Measurements from ENCODE around the gene EYA3.

The EYA3 gene

GRCh38 chr1:28064064-28064463 lies 24.3 kb downstream of the EYA3 start:
- H3K9ac ChIP-seq (ENCODE audit: low read length): no peak overlapping the region
- no peaks in the 10 kb centered on the region for H3K27me3 ChIP-seq (ENCODE audit: control insufficient read depth, insufficient read depth, low read length)
- no peak overlapping the region for H3K4me3 ChIP-seq (ENCODE audit: low read length)
- no peaks in the 10 kb centered on the region for H3K36me3 ChIP-seq (ENCODE audit: control insufficient read depth, low read depth, low read length)
- no peaks in the 10 kb centered on the region for H3K4me1 ChIP-seq (ENCODE audit: control insufficient read depth, low read depth, low read length)
- H3K9me3 ChIP-seq (ENCODE audit: control insufficient read depth, low read depth, low read length): no peaks in the 10 kb centered on the region
- no peak overlapping the region for H3K27ac ChIP-seq (ENCODE audit: low read length)

DNA sequence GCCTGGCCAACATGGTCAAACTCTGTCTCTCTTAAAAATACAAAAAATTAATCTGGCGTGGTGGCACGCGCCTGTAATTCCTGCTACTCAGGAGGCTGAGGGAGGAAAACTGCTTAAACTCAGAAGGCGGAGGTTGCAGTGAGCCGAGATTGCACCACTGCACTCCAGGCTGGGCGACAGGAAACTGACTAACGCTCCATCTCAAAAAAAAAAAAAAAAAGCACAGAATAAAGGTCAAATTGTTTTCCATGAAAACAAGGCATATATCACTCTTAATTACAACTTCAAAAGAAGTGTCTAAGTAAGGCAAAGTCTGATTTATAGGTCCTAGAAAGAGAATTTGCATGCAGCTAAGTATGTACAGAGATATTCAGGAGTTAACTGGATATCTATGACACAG lies 25.6 kb downstream of the EYA3 start:
- H3K36me3 ChIP-seq (ENCODE audit: control insufficient read depth, low read depth, low read length): no peaks in the 10 kb centered on the region
- no peaks in the 10 kb centered on the region for H3K4me1 ChIP-seq (ENCODE audit: control insufficient read depth, low read depth, low read length)
- no peak overlapping the region for H3K9ac ChIP-seq (ENCODE audit: low read length)
- no peak overlapping the region for H3K27ac ChIP-seq (ENCODE audit: low read length)
- H3K27me3 ChIP-seq (ENCODE audit: control insufficient read depth, insufficient read depth, low read length): no peaks in the 10 kb centered on the region
- no peaks in the 10 kb centered on the region for H3K9me3 ChIP-seq (ENCODE audit: control insufficient read depth, low read depth, low read length)
- no peak overlapping the region for H3K4me3 ChIP-seq (ENCODE audit: low read length)

GRCh38 chr1:28058971-28059878 lies 29.2 kb downstream of the EYA3 start:
- Histone ChIP-seq H3K36me3 (ENCODE audit: control insufficient read depth, low read depth, low read length) (peaks cover 6% of the 10 kb centered on the region), H3K4me1 (ENCODE audit: control insufficient read depth, low read depth, low read length) (no peaks in the 10 kb centered on the region), H3K4me3 (ENCODE audit: low read length) (no peak overlapping the region), H3K9ac (ENCODE audit: low read length) (no peak overlapping the region), H3K27me3 (ENCODE audit: control insufficient read depth, insufficient read depth, low read length) (no peaks in the 10 kb centered on the region), H3K27ac (ENCODE audit: low read length) (no peak overlapping the region), H3K9me3 (ENCODE audit: control insufficient read depth, low read depth, low read length) (no peaks in the 10 kb centered on the region)

- no peaks in the 10 kb centered on the region for H3K27me3 ChIP-seq (ENCODE audit: control insufficient read depth, insufficient read depth, low read length)
- no peak overlapping the region for H3K4me3 ChIP-seq (ENCODE audit: low read length)
- no peaks in the 10 kb centered on the region for H3K4me1 ChIP-seq (ENCODE audit: control insufficient read depth, low read depth, low read length)
- H3K9ac ChIP-seq (ENCODE audit: low read length): no peak overlapping the region
- no peaks in the 10 kb centered on the region for H3K9me3 ChIP-seq (ENCODE audit: control insufficient read depth, low read depth, low read length)
- peaks cover 6% of the 10 kb centered on the region for H3K36me3 ChIP-seq (ENCODE audit: control insufficient read depth, low read depth, low read length)
- no peak overlapping the region for H3K27ac ChIP-seq (ENCODE audit: low read length)
These were observed 30.2 kb downstream of the EYA3 start for GRCh38 chr1:28058168-28058567.

DNA sequence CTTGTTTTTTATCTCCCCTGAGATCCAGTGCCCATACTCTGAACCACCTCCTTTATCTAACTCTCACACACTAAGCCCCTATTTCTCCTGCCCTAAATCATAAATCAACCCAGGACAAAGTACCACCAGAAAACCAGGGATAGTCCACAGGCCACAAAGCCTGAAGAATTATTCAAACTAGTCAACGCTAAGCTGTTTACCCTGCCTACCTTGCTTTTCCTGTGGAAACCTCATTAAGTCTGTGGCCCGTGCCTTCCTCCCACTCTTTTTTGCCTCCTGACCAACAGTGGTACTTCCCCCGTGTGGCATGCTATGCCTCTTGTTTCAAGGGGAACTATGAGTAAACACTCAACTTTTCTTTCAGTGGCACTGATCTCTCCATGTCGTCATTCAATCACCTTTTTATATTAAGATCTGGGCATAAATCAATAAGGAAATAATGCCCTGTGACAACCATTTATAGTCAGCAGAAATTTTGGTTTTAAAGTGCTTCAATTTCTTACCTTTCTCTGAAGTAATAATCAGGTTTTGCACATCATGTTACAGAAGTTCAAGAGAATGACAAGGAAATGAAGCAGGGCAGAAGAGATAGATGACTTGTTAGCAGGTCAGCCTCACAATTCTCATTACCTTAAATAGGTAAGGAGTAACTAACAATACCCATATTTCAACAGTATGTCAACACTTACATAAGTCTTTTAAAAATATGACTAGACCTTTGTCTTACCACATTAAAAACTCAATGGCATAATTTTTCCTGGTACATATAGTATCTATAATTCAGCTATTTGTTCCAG lies 32.1 kb downstream of the EYA3 start:
- Histone ChIP-seq H3K9ac (ENCODE audit: low read length) (no peak overlapping the region), H3K4me3 (ENCODE audit: low read length) (no peak overlapping the region), H3K4me1 (ENCODE audit: control insufficient read depth, low read depth, low read length) (no peaks in the 10 kb centered on the region), H3K27ac (ENCODE audit: low read length) (no peak overlapping the region), H3K27me3 (ENCODE audit: control insufficient read depth, insufficient read depth, low read length) (no peaks in the 10 kb centered on the region), H3K9me3 (ENCODE audit: control insufficient read depth, low read depth, low read length) (no peaks in the 10 kb centered on the region), H3K36me3 (ENCODE audit: control insufficient read depth, low read depth, low read length) (peaks cover 6% of the 10 kb centered on the region)

DNA sequence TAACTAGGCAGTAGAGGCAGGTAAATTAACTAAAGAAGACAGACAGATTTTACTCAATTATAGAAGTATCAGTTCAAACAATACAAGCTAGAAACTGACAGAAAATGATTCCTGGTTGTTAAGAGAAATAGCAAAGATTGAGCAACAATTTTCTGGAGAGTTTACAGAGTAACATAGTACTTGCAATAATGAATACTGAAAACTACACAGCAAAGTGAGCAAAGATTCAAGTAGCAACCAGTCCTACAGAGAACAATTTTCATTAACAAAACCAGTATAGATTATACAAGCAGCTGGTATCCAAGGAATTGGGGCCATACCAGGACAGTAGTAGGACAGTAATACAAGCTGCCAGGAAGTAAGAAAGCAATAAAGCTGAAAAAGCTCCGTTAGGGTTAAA lies 37.6 kb downstream of the EYA3 start:
- Histone ChIP-seq H3K27me3 (ENCODE audit: control insufficient read depth, insufficient read depth, low read length) (no peaks in the 10 kb centered on the region), H3K27ac (ENCODE audit: low read length) (no peak overlapping the region), H3K4me3 (ENCODE audit: low read length) (no peak overlapping the region), H3K9me3 (ENCODE audit: control insufficient read depth, low read depth, low read length) (no peaks in the 10 kb centered on the region), H3K9ac (ENCODE audit: low read length) (no peak overlapping the region), H3K4me1 (ENCODE audit: control insufficient read depth, low read depth, low read length) (no peaks in the 10 kb centered on the region), H3K36me3 (ENCODE audit: control insufficient read depth, low read depth, low read length) (no peaks in the 10 kb centered on the region)

DNA sequence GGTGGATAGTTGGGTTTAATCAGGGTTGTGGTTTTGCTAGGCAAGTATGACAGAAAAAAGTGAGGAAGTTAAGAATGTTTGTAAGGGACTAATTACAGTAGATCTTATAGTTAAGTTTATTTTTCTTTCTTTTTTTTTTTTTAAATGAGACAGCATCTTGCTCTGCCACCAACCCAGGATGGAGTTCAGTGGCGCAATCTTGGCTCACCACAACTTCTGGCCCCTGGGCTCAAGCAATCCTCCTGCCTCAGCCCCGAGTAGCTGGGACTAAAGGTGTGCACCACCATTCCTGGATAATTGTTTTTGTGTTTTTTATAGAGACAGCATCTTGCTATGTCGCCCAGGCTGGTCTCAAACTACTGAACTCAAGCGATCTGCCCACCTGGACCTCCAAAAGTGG lies 41.7 kb downstream of the EYA3 start:
- no peaks in the 10 kb centered on the region for H3K27me3 ChIP-seq (ENCODE audit: control insufficient read depth, insufficient read depth, low read length)

DNA sequence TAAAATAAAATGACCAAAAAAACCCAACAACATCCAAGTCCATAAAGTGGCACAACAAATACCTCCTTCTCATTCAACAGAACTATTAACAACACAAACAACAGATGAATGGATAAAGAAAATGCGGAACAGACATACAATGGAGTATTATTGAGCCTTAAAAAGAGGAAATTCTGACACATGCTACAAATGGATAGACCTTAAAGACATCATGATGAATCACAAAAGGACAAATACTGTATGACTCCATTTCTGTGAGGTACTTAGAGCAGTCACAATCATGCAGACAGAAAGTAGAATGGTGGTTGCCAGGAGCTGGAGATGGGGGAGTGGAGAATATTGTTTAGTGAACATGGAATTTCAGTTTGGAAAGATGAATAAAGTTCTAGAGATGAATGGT lies 42.6 kb downstream of the EYA3 start:
- no peaks in the 10 kb centered on the region for H3K9me3 ChIP-seq (ENCODE audit: control insufficient read depth, low read depth, low read length)
- H3K9ac ChIP-seq (ENCODE audit: low read length): no peak overlapping the region
- no peak overlapping the region for H3K27ac ChIP-seq (ENCODE audit: low read length)
- H3K36me3 ChIP-seq (ENCODE audit: control insufficient read depth, low read depth, low read length): peaks cover 10% of the 10 kb centered on the region
- H3K4me1 ChIP-seq (ENCODE audit: control insufficient read depth, low read depth, low read length): no peaks in the 10 kb centered on the region
- no peaks in the 10 kb centered on the region for H3K27me3 ChIP-seq (ENCODE audit: control insufficient read depth, insufficient read depth, low read length)
- H3K4me3 ChIP-seq (ENCODE audit: low read length): no peak overlapping the region

More for the DNA sequence above, 41.7 kb downstream of the EYA3 start:
- no peak overlapping the region for H3K4me3 ChIP-seq (ENCODE audit: low read length)
- no peak overlapping the region for H3K27ac ChIP-seq (ENCODE audit: low read length)
- H3K9me3 ChIP-seq (ENCODE audit: control insufficient read depth, low read depth, low read length): no peaks in the 10 kb centered on the region
- H3K9ac ChIP-seq (ENCODE audit: low read length): no peak overlapping the region
- peaks cover 8% of the 10 kb centered on the region for H3K36me3 ChIP-seq (ENCODE audit: control insufficient read depth, low read depth, low read length)
- H3K4me1 ChIP-seq (ENCODE audit: control insufficient read depth, low read depth, low read length): no peaks in the 10 kb centered on the region

DNA sequence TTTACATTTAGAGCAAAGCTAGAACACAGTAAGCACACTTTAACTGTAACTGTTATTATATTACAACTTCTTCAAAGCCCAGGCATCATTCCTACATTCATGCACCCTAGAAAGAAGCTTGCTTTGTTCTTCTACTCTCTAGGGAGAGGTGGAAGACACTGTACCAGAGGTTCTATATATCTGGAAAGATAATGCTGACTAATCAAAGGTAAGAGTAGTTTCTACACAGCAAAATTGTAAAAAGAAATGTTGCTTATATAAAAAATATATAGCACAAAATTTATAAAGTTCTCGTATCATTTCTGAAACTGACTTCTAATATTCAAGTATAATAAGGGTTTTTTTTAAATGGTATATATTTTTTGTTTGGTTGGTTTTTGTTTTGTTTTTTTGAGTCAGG lies 44.0 kb downstream of the EYA3 start:
- H3K9me3 ChIP-seq (ENCODE audit: control insufficient read depth, low read depth, low read length): no peaks in the 10 kb centered on the region
- no peak overlapping the region for H3K4me3 ChIP-seq (ENCODE audit: low read length)
- peaks cover 10% of the 10 kb centered on the region for H3K36me3 ChIP-seq (ENCODE audit: control insufficient read depth, low read depth, low read length)
- no peak overlapping the region for H3K9ac ChIP-seq (ENCODE audit: low read length)
- no peaks in the 10 kb centered on the region for H3K27me3 ChIP-seq (ENCODE audit: control insufficient read depth, insufficient read depth, low read length)
- H3K27ac ChIP-seq (ENCODE audit: low read length): no peak overlapping the region
- no peaks in the 10 kb centered on the region for H3K4me1 ChIP-seq (ENCODE audit: control insufficient read depth, low read depth, low read length)

DNA sequence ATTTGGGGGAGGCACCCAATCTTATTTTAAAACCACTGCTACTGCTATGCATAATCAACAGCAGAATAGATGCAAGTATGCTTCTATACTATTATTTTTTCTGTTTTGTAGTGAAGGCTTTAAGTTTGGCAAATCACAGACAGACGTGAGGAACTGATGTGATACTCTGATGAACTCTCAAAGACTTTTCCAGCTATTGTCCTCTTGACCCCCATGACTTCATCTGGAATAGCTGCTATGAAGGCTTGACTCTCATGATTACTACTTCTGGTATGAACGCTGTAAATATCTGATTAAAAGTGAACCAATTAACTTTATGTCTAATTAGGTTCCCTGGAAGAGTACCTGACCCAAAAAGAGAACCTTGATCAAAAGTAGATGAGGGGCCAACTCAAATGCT lies 49.1 kb downstream of the EYA3 start:
- no peaks in the 10 kb centered on the region for H3K27me3 ChIP-seq (ENCODE audit: control insufficient read depth, insufficient read depth, low read length)
- H3K36me3 ChIP-seq (ENCODE audit: control insufficient read depth, low read depth, low read length): peaks cover 28% of the 10 kb centered on the region
- no peak overlapping the region for H3K4me3 ChIP-seq (ENCODE audit: low read length)
- H3K9me3 ChIP-seq (ENCODE audit: control insufficient read depth, low read depth, low read length): no peaks in the 10 kb centered on the region
- H3K4me1 ChIP-seq (ENCODE audit: control insufficient read depth, low read depth, low read length): no peaks in the 10 kb centered on the region
- H3K9ac ChIP-seq (ENCODE audit: low read length): no peak overlapping the region
- no peak overlapping the region for H3K27ac ChIP-seq (ENCODE audit: low read length)

- H3K4me3 ChIP-seq (ENCODE audit: low read length): no peak overlapping the region
- H3K27ac ChIP-seq (ENCODE audit: low read length): no peak overlapping the region
- H3K9ac ChIP-seq (ENCODE audit: low read length): no peak overlapping the region
- no peaks in the 10 kb centered on the region for H3K27me3 ChIP-seq (ENCODE audit: control insufficient read depth, insufficient read depth, low read length)
- H3K4me1 ChIP-seq (ENCODE audit: control insufficient read depth, low read depth, low read length): no peaks in the 10 kb centered on the region
- H3K9me3 ChIP-seq (ENCODE audit: control insufficient read depth, low read depth, low read length): no peaks in the 10 kb centered on the region
- peaks cover 28% of the 10 kb centered on the region for H3K36me3 ChIP-seq (ENCODE audit: control insufficient read depth, low read depth, low read length)
These were observed 50.5 kb downstream of the EYA3 start for GRCh38 chr1:28037946-28038345.

All from iPS-18a (cell line).